Measurements from ENCODE around the gene MYO5C. TPM values are rescaled to one million over a fixed set of nuclear protein-coding genes. Genes with fewer than 3 reads are reported as not detected.

MYO5C gene
- total and polyA plus RNA-seq, 2 of the 8 experiments (the other 6 are each of a cell fraction or from before 2014, with no cell fraction given), result 8.2 to 26.7 TPM

DNA sequence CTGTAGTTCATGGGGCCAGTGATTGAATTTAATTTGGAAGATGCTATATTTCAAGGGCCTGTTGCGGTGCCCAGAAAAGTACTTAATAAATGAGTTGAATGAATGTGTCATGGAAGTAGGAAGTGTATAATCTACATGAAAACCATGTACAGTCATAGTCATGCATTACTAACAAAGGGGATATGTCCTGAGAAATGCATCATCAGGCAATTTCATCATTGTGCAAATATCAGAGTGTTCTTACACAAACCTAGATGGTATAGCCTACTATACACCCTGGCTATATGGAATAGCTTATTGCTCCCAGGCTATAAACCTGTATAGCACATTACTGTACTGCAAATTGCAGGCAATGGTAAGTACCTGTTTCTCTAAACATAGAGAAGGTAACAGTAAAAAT, 10.7 kb upstream of the MYO5C start:
- Histone ChIP-seq H3K9me3 (ENCODE audit: insufficient read depth in 2 of 2, low read depth in 1 of 2, low read length in 1 of 2) (no peaks in the 10 kb centered on the region), H2BK120ac (replicated peaks; ENCODE audit: low read depth, low read length) (no peak overlapping the region), H4K91ac (replicated peaks; ENCODE audit: insufficient read length, low read length) (no peak overlapping the region), H3K56ac (replicated peaks; ENCODE audit: insufficient read length, low read depth, low read length) (no peak overlapping the region), H3K36me3 (ENCODE audit: control insufficient read depth in 2 of 4, insufficient read depth in 4 of 4, low read length in 3 of 4) (no peaks in the 10 kb centered on the region), H2AFZ (ENCODE audit: low read length) (no peak overlapping the region), H3K23me2 (ENCODE audit: low read depth, low read length) (no peaks in the 10 kb centered on the region), H3K4me3 (ENCODE audit: extremely low read depth in 1 of 4, insufficient read depth in 2 of 4, low read depth in 3 of 4, low read length in 4 of 4) (no peak overlapping the region), H3K79me2 (ENCODE audit: control insufficient read depth in 1 of 2, insufficient read depth in 2 of 2, low read length in 2 of 2) (no peaks in the 10 kb centered on the region), H3K79me1 (ENCODE audit: low read depth, low read length) (no peaks in the 10 kb centered on the region), H2BK20ac (ENCODE audit: low read length) (no peak overlapping the region), H3K18ac (ENCODE audit: extremely low read depth, low read length) (no peak overlapping the region), H3K4me1 (replicated peaks in 1 of 4; ENCODE audit: control insufficient read depth in 3 of 4, insufficient read depth in 4 of 4, low read length in 3 of 4) (peaks cover 0 to 5% (median 0%) of the 10 kb centered on the region in 4 experiments; a peak in 2 of 7 replicates), H3K9ac (replicated peaks in 1 of 4; ENCODE audit: extremely low read depth in 1 of 4, low read depth in 3 of 4, low read length in 3 of 4) (no peak overlapping the region), H3K23ac (ENCODE audit: insufficient read length) (no peak overlapping the region), H3K27ac (ENCODE audit: low read depth, low read length) (no peak overlapping the region), H2BK5ac (ENCODE audit: low read depth, low read length) (no peak overlapping the region), H2AK5ac (ENCODE audit: low read depth, low read length) (no peak overlapping the region), H3K4me2 (ENCODE audit: insufficient read depth in 1 of 2, low read depth in 2 of 2, low read length in 2 of 2) (no peak overlapping the region), H2BK15ac (ENCODE audit: low read length) (no peak overlapping the region), H3K14ac (ENCODE audit: insufficient read length) (no peak overlapping the region), H4K8ac (ENCODE audit: extremely low read depth, insufficient read depth, low read length) (no peak overlapping the region), H3K4ac (replicated peaks; ENCODE audit: insufficient read length, low read depth, low read length) (no peak overlapping the region), H4K20me1 (replicated peaks in 1 of 2; ENCODE audit: control insufficient read depth in 1 of 2, insufficient read depth in 2 of 2, low read length in 2 of 2) (no peaks in the 10 kb centered on the region), H2BK12ac (ENCODE audit: low read depth, low read length) (no peak overlapping the region), H4K5ac (ENCODE audit: insufficient read length, low read depth, low read length) (no peak overlapping the region), H3K27me3 (replicated peaks in 1 of 4; ENCODE audit: control insufficient read depth in 3 of 4, extremely low read depth in 1 of 4, insufficient read depth in 3 of 4, low read length in 3 of 4) (no peaks in the 10 kb centered on the region)
- DNase-seq (ENCODE audit: low read depth in 1 of 2, low spot score in 2 of 2) (no peak), FAIRE-seq (no peak)
- 46% methylated on average over 1 of the region's 1 CpG; no CpG with 5 or more reads in 1 of the 2 experiments for WGBS, 2 experiments (ENCODE audit: extremely low coverage in 1 of 2, insufficient coverage in 1 of 2, insufficient read length in 1 of 2, insufficient replicate concordance in 2 of 2, low coverage in 1 of 2, low lambda C conversion rate in 2 of 2, missing lambda C conversion rate in 1 of 2)
- ChIA-PET POLR2A (ENCODE audit: partially characterized antibody) (no interaction called here), CTCF (ENCODE audit: partially characterized antibody) (no interaction called here)
- no peak for TF ChIP-seq CBX8 (IDR thresholded peaks at IDR 0.05; ENCODE audit: borderline replicate concordance, low read depth, low read length)
- TF ChIP-seq SIX5 (IDR thresholded peaks at IDR 0.05; ENCODE audit: low read depth, low read length), result no peak
- TF ChIP-seq TAF7 (optimal IDR thresholded peaks at IDR 0.05; ENCODE audit: borderline replicate concordance, low read depth, low read length), result no peak
- no peak for TF ChIP-seq TBP (IDR thresholded peaks at IDR 0.05; ENCODE audit: low read depth, low read length)
- TF ChIP-seq SP1 (IDR thresholded peaks at IDR 0.05; ENCODE audit: low read depth, low read length), result no peak
- TF ChIP-seq HDAC6 (IDR thresholded peaks at IDR 0.05; ENCODE audit: low read depth, low read length), result no peak
- no peak for TF ChIP-seq CHD2 (IDR thresholded peaks at IDR 0.05; ENCODE audit: low read length)
- TF ChIP-seq KDM5A (IDR thresholded peaks at IDR 0.05; ENCODE audit: low read length), result no peak
- no peak for TF ChIP-seq BRCA1 (IDR thresholded peaks at IDR 0.05; ENCODE audit: low read depth, low read length)
- TF ChIP-seq BCL11A (IDR thresholded peaks at IDR 0.05; ENCODE audit: low read depth in 2 of 2, low read length in 2 of 2), result no peak
- no peak for TF ChIP-seq CREB1 (IDR thresholded peaks at IDR 0.05)
- no peak for TF ChIP-seq GABPA (IDR thresholded peaks at IDR 0.05; ENCODE audit: borderline replicate concordance, insufficient read depth, low read length)
- no peak for TF ChIP-seq ASH2L (IDR thresholded peaks at IDR 0.05; ENCODE audit: low read length)
- TF ChIP-seq TCF12 (IDR thresholded peaks at IDR 0.05; ENCODE audit: low read depth, low read length), result no peak
- TF ChIP-seq JUN (IDR thresholded peaks at IDR 0.05; ENCODE audit: low read depth, low read length), result no peak
- TF ChIP-seq KDM4A (IDR thresholded peaks at IDR 0.05; ENCODE audit: low read depth, low read length, severe bottlenecking), result no peak
- TF ChIP-seq RBBP5 (IDR thresholded peaks at IDR 0.05; ENCODE audit: borderline replicate concordance, low read depth, low read length), result no peak

All from H1 (cell line).